Measurements from ENCODE around the gene MAP4K5. TPM values are rescaled to one million over a fixed set of nuclear protein-coding genes. Genes with fewer than 3 reads are reported as not detected.

The MAP4K5 gene
- total and polyA plus RNA-seq, 2 of the 13 experiments (the other 11 are each of a cell fraction or from before 2014, with no cell fraction given): 12.7 to 23.9 TPM

DNA sequence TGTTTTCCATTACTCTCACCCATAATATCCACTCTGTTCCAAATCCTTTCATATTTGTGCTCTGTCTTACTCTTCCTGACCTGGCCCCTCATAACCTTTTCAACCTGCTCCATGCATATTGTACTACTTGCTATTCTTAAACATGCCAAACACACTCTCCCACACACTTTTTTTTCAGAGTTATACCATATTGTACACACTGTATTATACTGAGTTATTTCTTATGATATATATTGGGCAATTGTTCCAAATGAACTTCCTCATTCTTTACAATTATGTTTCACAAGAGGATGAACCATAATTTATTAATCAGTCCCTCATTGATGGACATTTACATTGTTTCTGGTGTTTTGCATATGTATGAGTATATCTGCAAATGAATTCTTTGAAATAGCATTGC is 46.1 kb upstream of the MAP4K5 start (continued):
- TF ChIP-seq, protein P1, sequence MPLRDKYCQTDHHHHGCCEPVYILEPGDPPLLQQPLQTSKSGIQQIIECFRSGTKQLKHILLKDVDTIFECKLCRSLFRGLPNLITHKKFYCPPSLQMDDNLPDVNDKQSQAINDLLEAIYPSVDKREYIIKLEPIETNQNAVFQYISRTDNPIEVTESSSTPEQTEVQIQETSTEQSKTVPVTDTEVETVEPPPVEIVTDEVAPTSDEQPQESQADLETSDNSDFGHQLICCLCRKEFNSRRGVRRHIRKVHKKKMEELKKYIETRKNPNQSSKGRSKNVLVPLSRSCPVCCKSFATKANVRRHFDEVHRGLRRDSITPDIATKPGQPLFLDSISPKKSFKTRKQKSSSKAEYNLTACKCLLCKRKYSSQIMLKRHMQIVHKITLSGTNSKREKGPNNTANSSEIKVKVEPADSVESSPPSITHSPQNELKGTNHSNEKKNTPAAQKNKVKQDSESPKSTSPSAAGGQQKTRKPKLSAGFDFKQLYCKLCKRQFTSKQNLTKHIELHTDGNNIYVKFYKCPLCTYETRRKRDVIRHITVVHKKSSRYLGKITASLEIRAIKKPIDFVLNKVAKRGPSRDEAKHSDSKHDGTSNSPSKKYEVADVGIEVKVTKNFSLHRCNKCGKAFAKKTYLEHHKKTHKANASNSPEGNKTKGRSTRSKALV (CRISPR knock-in tag; IDR thresholded peaks at IDR 0.05): no peak
- TF ChIP-seq, protein P2, sequence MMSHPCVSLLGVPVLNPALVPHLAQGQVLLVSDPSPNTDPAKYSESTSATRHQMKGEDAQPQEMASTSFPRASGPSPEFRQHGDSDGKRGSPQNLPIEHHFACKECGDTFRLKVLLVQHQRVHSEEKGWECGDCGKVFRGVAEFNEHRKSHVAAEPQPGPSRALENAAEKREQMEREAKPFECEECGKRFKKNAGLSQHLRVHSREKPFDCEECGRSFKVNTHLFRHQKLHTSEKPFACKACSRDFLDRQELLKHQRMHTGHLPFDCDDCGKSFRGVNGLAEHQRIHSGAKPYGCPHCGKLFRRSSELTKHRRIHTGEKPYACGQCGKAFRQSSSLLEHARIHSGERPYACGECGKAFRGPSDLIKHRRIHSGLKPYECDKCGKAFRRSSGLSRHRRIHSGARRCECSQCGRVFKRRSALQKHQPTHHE (CRISPR knock-in tag; IDR thresholded peaks at IDR 0.05; ENCODE audit: borderline replicate concordance): no peak
- no peak for TF ChIP-seq SMAD1 (CRISPR knock-in tag; IDR thresholded peaks at IDR 0.05; ENCODE audit: borderline replicate concordance, low read depth)
- no peak for TF ChIP-seq ZZZ3 (CRISPR knock-in tag; IDR thresholded peaks at IDR 0.05; ENCODE audit: borderline replicate concordance)
- no peak for TF ChIP-seq NFKBIZ (CRISPR knock-in tag; IDR thresholded peaks at IDR 0.05)
- TF ChIP-seq KDM1A (CRISPR knock-in tag; IDR thresholded peaks at IDR 0.05): no peak
- TF ChIP-seq KLF11 (CRISPR knock-in tag; IDR thresholded peaks at IDR 0.05): no peak
- TF ChIP-seq ARNT2 (CRISPR knock-in tag; IDR thresholded peaks at IDR 0.05; ENCODE audit: low read depth): no peak

DNA sequence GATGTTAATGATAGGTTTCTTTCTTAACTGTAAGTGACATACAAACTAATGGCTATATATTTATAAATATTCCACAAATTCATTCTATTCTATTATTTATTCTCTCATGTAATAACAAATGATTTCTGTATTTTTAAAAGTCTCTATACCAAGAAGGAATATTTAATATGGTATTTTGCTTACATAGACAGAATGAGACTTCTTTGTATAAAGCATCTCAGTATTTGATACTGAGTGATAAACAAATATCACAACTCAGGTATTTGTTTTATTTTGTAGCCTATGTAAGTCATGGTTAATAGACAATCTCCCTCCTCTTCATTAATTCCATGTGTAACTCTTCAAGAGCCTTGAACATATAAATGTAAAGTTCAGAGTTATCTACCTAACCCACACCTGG is 45.6 kb upstream of the MAP4K5 start:
- Histone ChIP-seq H3K27ac (ENCODE audit: extremely low read length, insufficient read depth, low read length) (no peak overlapping the region), H3K9me3 (ENCODE audit: low read length) (no peaks in the 10 kb centered on the region), H2AFZ (ENCODE audit: low read length) (no peak overlapping the region), H3K9ac (ENCODE audit: insufficient read depth, low read depth, low read length) (no peak overlapping the region), H4K20me1 (ENCODE audit: insufficient read depth, low read length) (no peaks in the 10 kb centered on the region), H3K4me3 (replicated peaks in 1 of 3; ENCODE audit: insufficient read depth in 1 of 3, low read depth in 2 of 3, low read length in 3 of 3) (no peak overlapping the region), H3K4me2 (ENCODE audit: low read depth, low read length) (no peak overlapping the region), H3K4me1 (ENCODE audit: insufficient read depth, low read length) (no peaks in the 10 kb centered on the region), H3K27me3 (ENCODE audit: control insufficient read depth in 1 of 2, insufficient read depth in 2 of 2, low read length in 2 of 2) (no peaks in the 10 kb centered on the region; a peak in 1 of 5 replicates), H3K79me2 (ENCODE audit: insufficient read depth, low read length) (no peaks in the 10 kb centered on the region), H3K36me3 (replicated peaks in 1 of 2; ENCODE audit: control insufficient read depth in 1 of 2, insufficient read depth in 2 of 2, low read length in 2 of 2) (no peaks in the 10 kb centered on the region)
- DNase-seq (ENCODE audit: low spot score) (no peak), ATAC-seq (no peak), FAIRE-seq (no peak)
- no TSS peak for BruUV-seq (replicated peaks)
- TF ChIP-seq MAFK (conservative IDR thresholded peaks at IDR 0.05 in 1 of 2, IDR thresholded peaks at IDR 0.05 in 1 of 2; ENCODE audit: low read length in 2 of 2) (peak; percentile 35 to 83), MAFF (IDR thresholded peaks at IDR 0.05; ENCODE audit: low read depth, low read length) (peak; percentile 65), ZNF460 (CRISPR knock-in tag; IDR thresholded peaks at IDR 0.05; ENCODE audit: borderline replicate concordance) (no peak)
- in situ Hi-C loops (cut with HindIII; ENCODE audit: extremely low pct_ligation_motif_present, low pct_unique_long_range_greater_than_20kb) (no loop called here), intact Hi-C loops (cut with micrococcal nuclease; ENCODE audit: unreplicated experiment) (no loop called here)
- ChIA-PET POLR2A (no interaction called here), CTCF (ENCODE audit: low intra/inter-chr PET ratio, low total read pairs) (no interaction called here)
